T-helper 17 cell (primary cell): ENCODE results near the gene CDH5. TPM values are rescaled to one million over a fixed set of nuclear protein-coding genes. Genes with fewer than 3 reads are reported as not detected.
A peak's percentile ranks its signal among the peaks of the same experiment; 100 is the strongest.

Source experiments
- ATAC-seq: fragments of 150-1000 bp; cut with Tn5 transposase; 2 replicates; pipeline ENCODE4 v1.10.0; 2021; ENCODE audit warnings: mild to moderate bottlenecking, moderate library complexity
- DNase-seq, 3 donors: peaks; one replicate each; pipeline versions ENCODE4 v3.0.0 to v3.0.0-alpha.2; 2020 to 2021
- H3K9me3 ChIP-seq: one replicate; pipeline ENCODE4 v1.7.0; 2013; ENCODE audit warnings: low read length, mild to moderate bottlenecking; ENCODE audit not compliant: control insufficient read depth, poor library complexity, severe bottlenecking
- H3K27ac Mint-ChIP-seq: one replicate; pipeline ENCODE4 v1.8.0; 2022; ENCODE audit warnings: mild to moderate bottlenecking, moderate library complexity, mixed read lengths
- H3K27me3 Mint-ChIP-seq: one replicate; pipeline ENCODE4 v1.8.0; 2022; ENCODE audit warnings: mixed read lengths
- H3K36me3 Mint-ChIP-seq: one replicate; pipeline ENCODE4 v1.8.0; 2022; ENCODE audit warnings: low read depth, mixed read lengths
- H3K4me1 Mint-ChIP-seq: one replicate; pipeline ENCODE4 v1.8.0; 2022; ENCODE audit warnings: mild to moderate bottlenecking, mixed read lengths
- H3K4me3 Mint-ChIP-seq: one replicate; pipeline ENCODE4 v1.8.0; 2022; ENCODE audit warnings: mild to moderate bottlenecking, moderate library complexity, mixed read lengths
- total RNA-seq, 4 donors: library from RNA in 2 of 4; stranded (reverse) in 2 of 4; gene quantifications; one replicate each; pipeline ENCODE4 v1.2.3 and lab custom pipeline; 2022 to 2026

The CDH5 gene
- total RNA-seq, 2 donors from 2014 or later, result not detected

DNA sequence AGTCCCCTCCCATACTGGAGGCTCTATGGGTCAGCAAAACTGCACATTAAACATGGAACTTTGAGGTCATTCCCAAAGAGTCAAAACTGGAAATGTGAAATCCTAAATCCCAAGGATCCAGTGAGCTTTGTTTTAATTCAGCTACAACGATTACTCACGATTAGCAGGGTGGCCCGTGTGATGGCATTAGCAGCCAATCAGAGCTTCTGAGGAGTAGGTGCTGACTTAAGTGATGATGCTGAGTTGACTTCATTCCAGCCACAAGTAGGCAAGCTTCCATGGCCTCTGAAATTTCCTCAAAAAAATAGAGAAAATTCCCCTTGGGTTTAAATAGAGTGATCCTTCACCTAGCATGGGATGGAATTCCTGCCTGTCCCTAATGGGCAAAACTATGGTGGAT lies 32.5 kb downstream of the CDH5 start:
- no peak for ATAC-seq
- H3K4me3 Mint-ChIP-seq, result no peak overlapping the region
- no peaks in the 10 kb centered on the region for H3K9me3 ChIP-seq
- H3K4me1 Mint-ChIP-seq, result peaks cover 2% of the 10 kb centered on the region
- no peak for DNase-seq
- H3K36me3 Mint-ChIP-seq, result no peaks in the 10 kb centered on the region
- peaks cover 20% of the 10 kb centered on the region for H3K27me3 Mint-ChIP-seq
- H3K27ac Mint-ChIP-seq, result no peak overlapping the region

- no peak overlapping the region for H3K27ac Mint-ChIP-seq
- H3K4me3 Mint-ChIP-seq, result no peak overlapping the region
- DNase-seq, result no peak
- no peaks in the 10 kb centered on the region for H3K9me3 ChIP-seq
- no peak for ATAC-seq
- no peaks in the 10 kb centered on the region for H3K36me3 Mint-ChIP-seq
- H3K27me3 Mint-ChIP-seq, result peaks cover 20% of the 10 kb centered on the region
- peaks cover 2% of the 10 kb centered on the region for H3K4me1 Mint-ChIP-seq
Measured at GRCh38 chr16:66399930-66400329, 33.4 kb downstream of the CDH5 start.

- DNase-seq (no peak), ATAC-seq (no peak)
- H3K36me3 Mint-ChIP-seq, result no peaks in the 10 kb centered on the region
- no peak overlapping the region for H3K4me3 Mint-ChIP-seq
- H3K9me3 ChIP-seq, result no peaks in the 10 kb centered on the region
- H3K4me1 Mint-ChIP-seq, result peaks cover 2% of the 10 kb centered on the region
- no peak overlapping the region for H3K27ac Mint-ChIP-seq
- peaks cover 18% of the 10 kb centered on the region for H3K27me3 Mint-ChIP-seq
Measured at GRCh38 chr16:66400503-66401380, 34.3 kb downstream of the CDH5 start.

GRCh38 chr16:66401610-66402009 lies 35.1 kb downstream of the CDH5 start:
- H3K9me3 ChIP-seq, result no peaks in the 10 kb centered on the region
- H3K36me3 Mint-ChIP-seq, result no peaks in the 10 kb centered on the region
- peaks cover 18% of the 10 kb centered on the region for H3K27me3 Mint-ChIP-seq
- no peak overlapping the region for H3K4me3 Mint-ChIP-seq
- ATAC-seq (no peak), DNase-seq (no peak)
- peaks cover 2% of the 10 kb centered on the region for H3K4me1 Mint-ChIP-seq
- H3K27ac Mint-ChIP-seq, result no peak overlapping the region

DNA sequence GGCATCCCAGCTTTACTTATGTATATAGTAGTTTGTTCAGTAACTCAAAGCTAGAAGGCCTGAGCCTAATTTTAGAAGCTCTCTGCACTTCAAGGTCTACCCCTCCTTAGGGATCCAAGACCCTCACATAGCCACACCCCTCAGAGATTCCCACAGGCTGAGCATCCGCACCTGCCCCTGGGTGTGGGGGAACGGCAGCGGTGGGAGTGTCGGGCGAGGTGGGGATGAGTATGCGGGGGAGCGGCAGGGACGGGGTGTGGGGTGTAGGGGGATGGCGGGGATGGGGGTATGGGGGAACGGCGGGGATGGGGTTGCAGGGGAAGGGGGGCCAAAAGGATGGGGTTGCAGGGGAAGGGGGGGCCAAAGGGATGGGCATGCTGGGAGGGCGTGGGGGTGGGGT lies 35.7 kb downstream of the CDH5 start:
- Mint-ChIP-seq H3K4me1 (peaks cover 6% of the 10 kb centered on the region), H3K4me3 (no peak overlapping the region), H3K27me3 (peaks cover 18% of the 10 kb centered on the region), H3K27ac (no peak overlapping the region), H3K36me3 (no peaks in the 10 kb centered on the region)
- DNase-seq, result no peak
- no peak for ATAC-seq
- H3K9me3 ChIP-seq, result no peaks in the 10 kb centered on the region

- no peak overlapping the region for H3K27ac Mint-ChIP-seq
- no peak overlapping the region for H3K4me3 Mint-ChIP-seq
- DNase-seq, result no peak
- peaks cover 7% of the 10 kb centered on the region for H3K4me1 Mint-ChIP-seq
- peaks cover 18% of the 10 kb centered on the region for H3K27me3 Mint-ChIP-seq
- no peaks in the 10 kb centered on the region for H3K36me3 Mint-ChIP-seq
- ATAC-seq, result no peak
- H3K9me3 ChIP-seq, result no peaks in the 10 kb centered on the region
Measured at GRCh38 chr16:66402591-66403230, 36.2 kb downstream of the CDH5 start.

GRCh38 chr16:66403531-66404145 lies 37.1 kb downstream of the CDH5 start:
- Mint-ChIP-seq H3K4me3 (no peak overlapping the region), H3K36me3 (no peaks in the 10 kb centered on the region), H3K4me1 (peaks cover 14% of the 10 kb centered on the region), H3K27me3 (peaks cover 10% of the 10 kb centered on the region), H3K27ac (no peak overlapping the region)
- no peaks in the 10 kb centered on the region for H3K9me3 ChIP-seq
- ATAC-seq (no peak), DNase-seq (no peak)

DNA sequence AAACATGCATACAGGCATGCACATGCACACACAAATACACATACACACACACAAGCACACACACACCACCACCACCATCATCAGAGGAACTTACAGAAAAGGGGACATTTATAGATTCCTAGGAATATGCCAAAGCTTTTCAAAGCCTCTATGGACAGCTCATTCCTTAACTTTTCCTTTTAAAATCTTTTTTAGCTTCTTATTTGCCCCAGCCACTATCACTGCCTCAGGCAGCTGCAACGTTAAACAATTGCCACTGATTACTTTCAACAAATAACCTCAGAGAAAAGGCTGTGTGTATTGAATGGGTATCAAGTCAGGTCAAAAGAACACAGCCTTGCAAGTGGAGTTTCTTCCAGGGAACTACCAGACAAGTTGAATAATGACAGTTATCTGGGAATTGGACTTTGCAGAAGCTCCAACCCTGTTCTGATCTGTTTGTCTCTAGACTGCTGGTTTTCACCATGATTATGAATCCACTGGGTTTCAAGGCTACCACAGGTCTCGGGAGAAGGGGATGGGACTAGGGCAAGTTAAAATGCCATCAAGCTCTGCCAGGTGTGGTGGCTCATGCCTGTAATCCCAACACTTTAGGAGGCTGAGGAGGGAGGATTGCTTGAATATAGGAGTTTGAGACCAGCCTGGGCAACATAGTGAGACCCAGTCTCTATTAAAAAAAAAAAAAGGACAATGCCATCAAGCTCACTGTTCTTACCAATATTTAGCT lies 38.7 kb downstream of the CDH5 start:
- peaks cover 7% of the 10 kb centered on the region for H3K27me3 Mint-ChIP-seq
- no peaks in the 10 kb centered on the region for H3K36me3 Mint-ChIP-seq
- no peak overlapping the region for H3K4me3 Mint-ChIP-seq
- peaks cover 18% of the 10 kb centered on the region for H3K4me1 Mint-ChIP-seq
- DNase-seq (no peak), ATAC-seq (no peak)
- H3K9me3 ChIP-seq, result peaks cover under 1% of the 10 kb centered on the region
- no peak overlapping the region for H3K27ac Mint-ChIP-seq

DNA sequence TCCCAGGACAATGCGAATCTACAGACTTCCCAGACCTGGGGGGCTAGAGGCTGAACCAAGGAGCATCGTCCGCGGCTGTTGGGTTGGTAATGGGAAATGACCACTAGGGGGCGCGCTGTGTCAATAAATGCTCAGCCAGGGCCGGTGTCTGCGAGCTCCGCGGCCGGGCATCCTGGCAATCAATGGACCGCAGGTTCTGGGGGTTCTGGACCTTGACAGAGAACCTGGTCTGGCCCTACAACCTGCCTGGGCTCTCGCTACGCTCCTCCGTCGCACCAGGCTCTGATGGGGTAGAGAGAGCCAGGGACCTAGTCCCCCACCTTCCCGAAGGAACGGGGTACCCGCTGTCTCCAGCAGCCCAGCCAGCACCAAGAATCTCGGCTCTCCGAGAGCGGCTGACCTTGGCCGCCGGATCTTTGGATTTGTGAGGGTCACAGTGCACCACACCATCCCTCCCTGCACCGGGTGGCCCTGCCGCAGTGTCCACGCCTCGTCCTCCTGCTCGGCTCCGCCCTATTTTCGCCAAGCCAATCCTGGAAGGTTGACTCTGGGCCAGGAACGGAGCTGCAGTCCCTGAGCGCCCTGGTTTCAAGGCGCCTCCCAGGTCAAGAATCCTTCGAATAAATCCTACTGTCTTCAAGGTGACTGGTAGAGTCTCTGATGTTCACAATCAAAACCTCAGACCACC lies 40.2 kb downstream of the CDH5 start:
- peaks cover 2% of the 10 kb centered on the region for H3K9me3 ChIP-seq
- peak; percentile 86 for ATAC-seq
- H3K4me1 Mint-ChIP-seq, result peaks cover 16% of the 10 kb centered on the region
- H3K27ac Mint-ChIP-seq, result peak overlapping the region; percentile 96
- peak overlapping the region; percentile 89 for H3K4me3 Mint-ChIP-seq
- peaks cover 7% of the 10 kb centered on the region for H3K27me3 Mint-ChIP-seq
- peak; percentile 73 to 87 (median 76) for DNase-seq
- H3K36me3 Mint-ChIP-seq, result peaks cover 4% of the 10 kb centered on the region

DNA sequence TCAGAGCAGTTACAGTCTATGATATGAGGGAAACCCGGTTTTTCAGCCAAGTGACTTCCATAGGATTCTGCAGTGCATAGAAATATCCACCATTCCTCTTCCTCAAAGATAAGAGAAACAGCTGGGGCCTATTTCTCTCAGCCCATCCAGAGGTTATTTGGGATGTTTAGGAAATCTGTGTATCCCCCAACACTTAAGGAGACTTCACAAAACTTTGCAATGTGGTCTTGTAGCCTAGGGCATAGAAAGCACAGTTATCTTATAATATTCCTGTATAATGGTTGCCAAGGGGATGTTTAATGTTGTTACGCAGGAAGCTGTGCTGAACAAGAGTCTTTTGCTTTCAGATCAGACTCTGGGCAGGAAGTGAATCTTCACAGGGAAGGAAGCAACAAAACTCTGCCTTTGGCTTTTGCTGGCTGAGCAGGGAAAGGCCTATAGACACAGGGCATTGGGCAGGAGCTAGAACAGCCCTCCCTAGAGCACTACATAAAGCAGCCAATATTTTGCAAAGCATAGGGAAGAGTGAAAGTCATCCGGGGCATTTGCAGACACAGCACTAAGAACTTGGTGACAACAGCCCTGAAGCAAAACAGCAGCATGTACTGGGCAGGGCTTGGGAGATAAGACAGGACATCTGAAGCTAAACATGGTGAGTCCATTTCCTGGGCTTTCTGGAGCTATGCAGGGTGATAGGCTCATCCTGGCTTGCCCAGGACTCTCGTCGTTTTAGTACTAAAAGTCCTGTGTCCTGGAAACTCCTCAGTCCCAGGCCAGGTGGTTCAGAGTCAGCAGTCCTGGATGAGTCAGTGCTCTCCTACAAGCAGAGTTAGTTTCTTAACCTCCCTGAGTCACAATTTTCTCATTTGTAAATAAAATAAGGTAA lies 41.9 kb downstream of the CDH5 start:
- H3K27me3 Mint-ChIP-seq, result peaks cover 7% of the 10 kb centered on the region
- peak overlapping the region; percentile 96 for H3K27ac Mint-ChIP-seq
- peaks cover 2% of the 10 kb centered on the region for H3K9me3 ChIP-seq
- ATAC-seq (peak; percentile 68), DNase-seq (no peak)
- peak overlapping the region; percentile 94 for H3K4me3 Mint-ChIP-seq
- peaks cover 4% of the 10 kb centered on the region for H3K36me3 Mint-ChIP-seq
- H3K4me1 Mint-ChIP-seq, result peaks cover 16% of the 10 kb centered on the region

DNA sequence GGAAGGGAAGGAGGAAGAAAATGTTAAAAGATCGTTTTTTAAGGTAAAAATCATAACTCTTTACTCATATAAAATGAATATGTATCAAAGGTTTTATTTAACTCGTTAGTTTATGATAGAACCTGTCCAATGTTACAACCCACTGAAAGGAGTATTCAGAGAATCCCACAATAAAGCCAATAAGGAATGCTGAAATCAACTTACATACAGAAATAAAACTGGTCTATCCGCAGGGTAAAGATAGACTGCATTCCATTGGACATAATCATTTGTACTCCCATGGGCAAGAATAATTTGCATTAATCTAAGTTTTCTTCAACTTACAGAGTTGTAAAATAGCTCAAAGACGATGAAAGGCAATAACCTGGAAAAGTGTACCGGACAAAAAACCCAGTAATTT lies 42.7 kb downstream of the CDH5 start:
- DNase-seq (no peak), ATAC-seq (no peak)
- Mint-ChIP-seq H3K27me3 (peaks cover 7% of the 10 kb centered on the region), H3K4me3 (peak overlapping the region; percentile 94), H3K36me3 (peaks cover 4% of the 10 kb centered on the region), H3K27ac (peak overlapping the region; percentile 96), H3K4me1 (peaks cover 16% of the 10 kb centered on the region)
- peaks cover 2% of the 10 kb centered on the region for H3K9me3 ChIP-seq

DNA sequence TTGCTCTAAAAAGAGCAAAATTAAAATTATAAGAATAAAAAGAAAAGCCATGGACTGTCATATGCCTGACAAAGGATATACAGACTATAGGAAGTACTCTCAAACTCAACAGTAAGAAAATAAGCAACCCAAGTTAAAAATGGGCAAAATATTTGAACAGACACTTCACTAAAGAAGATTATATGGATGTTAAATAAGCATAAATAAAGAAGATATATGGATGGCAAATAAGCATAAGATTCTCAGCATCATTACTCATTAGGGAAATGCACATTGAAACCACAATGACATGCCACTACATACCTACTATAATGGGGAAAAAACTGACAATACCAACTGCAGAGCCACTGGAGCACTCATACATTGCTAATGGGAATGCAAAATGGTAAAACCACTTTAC lies 45.7 kb downstream of the CDH5 start:
- peaks cover 2% of the 10 kb centered on the region for H3K9me3 ChIP-seq
- Mint-ChIP-seq H3K27me3 (no peaks in the 10 kb centered on the region), H3K36me3 (peaks cover 7% of the 10 kb centered on the region), H3K4me1 (peaks cover 15% of the 10 kb centered on the region), H3K4me3 (no peak overlapping the region), H3K27ac (no peak overlapping the region)
- no peak for ATAC-seq
- no peak for DNase-seq
